Tibial nerve (tissue), 4 donors: Measurements from ENCODE around the gene MYCBPAP.

ENCODE experiments used
- CTCF ChIP-seq, 5 experiments: fragments of 200-600 bp in 3 of 5; fragments of 450-650 bp in 2 of 5; sonication (generic) in 3 of 5; IDR thresholded peaks; one replicate each; pipeline ENCODE4 v1.5.1; 2016 to 2019; ENCODE audit warnings: antibody characterized with exemption in 5 of 5, mild to moderate bottlenecking in 3 of 5, moderate library complexity in 2 of 5
- EP300 ChIP-seq, 2 donors: sonication (generic); formaldehyde crosslinking; IDR thresholded peaks; one replicate each; pipeline ENCODE4 v1.6.1; 2017; ENCODE audit warnings: antibody characterized with exemption in 2 of 2, mild to moderate bottlenecking in 1 of 2
- POLR2A ChIP-seq, 2 donors: fragments of 450-650 bp; IDR thresholded peaks; one replicate each; pipeline ENCODE4 v1.6.1; 2017; ENCODE audit warnings: antibody characterized with exemption in 2 of 2, mild to moderate bottlenecking in 2 of 2, moderate library complexity in 2 of 2

GRCh38 chr17:50546701-50547034 is 38.4 kb downstream of the MYCBPAP start:
- TF ChIP-seq CTCF (IDR thresholded peaks at IDR 0.05) (no peak), EP300 (IDR thresholded peaks at IDR 0.05) (no peak), POLR2A (IDR thresholded peaks at IDR 0.05) (no peak)
